ENCODE data around the gene HIBADH.

- TF ChIP-seq CTCF (conservative IDR thresholded peaks at IDR 0.05; ENCODE audit: low read length) (no peak), EZH2phosphoT487 (IDR thresholded peaks at IDR 0.05; ENCODE audit: borderline replicate concordance) (no peak)
Measured at GRCh38 chr7:27549606-27550005, 113.1 kb downstream of the HIBADH start.

Measured in Loucy (cell line).